Measurements from ENCODE around the gene REX1BD. TPM values are rescaled to one million over a fixed set of nuclear protein-coding genes. Genes with fewer than 3 reads are reported as not detected.

Gene REX1BD
- total and polyA plus RNA-seq, 2 donors (not counting 3 experiments of a cell fraction or from before 2014, with no cell fraction given), result 64.4 to 90.9 TPM

DNA sequence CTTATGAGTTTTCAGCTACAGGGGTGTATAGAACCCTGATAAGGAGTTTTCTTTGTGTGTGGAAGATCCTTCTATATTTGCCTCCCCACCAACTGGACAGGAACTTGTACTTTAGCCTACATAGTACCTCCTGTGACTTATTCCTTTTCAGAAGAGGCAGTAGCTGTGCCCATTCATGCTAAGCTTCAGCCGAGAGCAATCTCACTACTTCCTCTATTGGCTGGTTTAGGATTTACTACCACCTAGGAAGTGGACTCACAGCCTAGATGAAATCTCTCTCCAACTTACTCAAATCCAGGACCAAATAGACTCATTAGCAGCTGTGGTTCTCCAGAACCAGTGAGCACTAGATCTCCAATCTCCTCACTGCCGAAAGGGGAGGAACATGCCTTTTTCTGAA lies 2.3 kb upstream of the REX1BD start:
- ChIA-PET POLR2A (no interaction called here), CTCF (interaction anchor here (1.1 to 1.4 kb wide), 3 partner anchors 29 to 261 kb away, joined by 3 to 7 read pairs (median 5); partner anchors contain the start of gene KXD1)
- no peak overlapping the region for H2AFZ ChIP-seq (ENCODE audit: low read depth, low read length)
- no peaks in the 10 kb centered on the region for H4K20me1 ChIP-seq (replicated peaks; ENCODE audit: control insufficient read depth, extremely low read depth, insufficient read depth, low read length)
- H3K4me2 ChIP-seq (ENCODE audit: insufficient read depth, low read length), result no peak overlapping the region
- TF ChIP-seq MYC (IDR thresholded peaks at IDR 0.05; ENCODE audit: low read depth, low read length) (no peak), POLR2AphosphoS5 (IDR thresholded peaks at IDR 0.05; ENCODE audit: insufficient read depth, low read depth, low read length) (no peak), JUN (IDR thresholded peaks at IDR 0.05; ENCODE audit: borderline replicate concordance, insufficient read depth, insufficient read length, low read depth) (no peak), POLR2A (IDR thresholded peaks at IDR 0.05; ENCODE audit: low read depth, low read length) (no peak), GATA2 (IDR thresholded peaks at IDR 0.05; ENCODE audit: insufficient read depth, insufficient read length, low read depth, low read length) (no peak), FOS (IDR thresholded peaks at IDR 0.05; ENCODE audit: borderline replicate concordance, insufficient read depth, low read length) (no peak), EZH2 (IDR thresholded peaks at IDR 0.05; ENCODE audit: borderline replicate concordance, low read depth, low read length, severe bottlenecking) (no peak)
- TF ChIP-seq, protein P1, sequence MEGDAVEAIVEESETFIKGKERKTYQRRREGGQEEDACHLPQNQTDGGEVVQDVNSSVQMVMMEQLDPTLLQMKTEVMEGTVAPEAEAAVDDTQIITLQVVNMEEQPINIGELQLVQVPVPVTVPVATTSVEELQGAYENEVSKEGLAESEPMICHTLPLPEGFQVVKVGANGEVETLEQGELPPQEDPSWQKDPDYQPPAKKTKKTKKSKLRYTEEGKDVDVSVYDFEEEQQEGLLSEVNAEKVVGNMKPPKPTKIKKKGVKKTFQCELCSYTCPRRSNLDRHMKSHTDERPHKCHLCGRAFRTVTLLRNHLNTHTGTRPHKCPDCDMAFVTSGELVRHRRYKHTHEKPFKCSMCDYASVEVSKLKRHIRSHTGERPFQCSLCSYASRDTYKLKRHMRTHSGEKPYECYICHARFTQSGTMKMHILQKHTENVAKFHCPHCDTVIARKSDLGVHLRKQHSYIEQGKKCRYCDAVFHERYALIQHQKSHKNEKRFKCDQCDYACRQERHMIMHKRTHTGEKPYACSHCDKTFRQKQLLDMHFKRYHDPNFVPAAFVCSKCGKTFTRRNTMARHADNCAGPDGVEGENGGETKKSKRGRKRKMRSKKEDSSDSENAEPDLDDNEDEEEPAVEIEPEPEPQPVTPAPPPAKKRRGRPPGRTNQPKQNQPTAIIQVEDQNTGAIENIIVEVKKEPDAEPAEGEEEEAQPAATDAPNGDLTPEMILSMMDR (IDR thresholded peaks at IDR 0.05; ENCODE audit: extremely low read depth in 1 of 2, insufficient read depth in 1 of 2, low read depth in 1 of 2, low read length in 2 of 2), result no peak
- TF ChIP-seq, protein P2, sequence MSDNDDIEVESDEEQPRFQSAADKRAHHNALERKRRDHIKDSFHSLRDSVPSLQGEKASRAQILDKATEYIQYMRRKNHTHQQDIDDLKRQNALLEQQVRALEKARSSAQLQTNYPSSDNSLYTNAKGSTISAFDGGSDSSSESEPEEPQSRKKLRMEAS (IDR thresholded peaks at IDR 0.05; ENCODE audit: insufficient read depth, insufficient read length), result no peak
- intact Hi-C loops (cut with micrococcal nuclease), result no loop called here
- no peaks in the 10 kb centered on the region for H3K79me2 ChIP-seq (ENCODE audit: control insufficient read depth, insufficient read depth, low read length)
- no peaks in the 10 kb centered on the region for H3K9me3 ChIP-seq (replicated peaks; ENCODE audit: control insufficient read depth, insufficient read depth, low read length)
- H3K9me1 ChIP-seq (replicated peaks; ENCODE audit: control insufficient read depth, extremely low read depth, insufficient read depth, low read length), result no peaks in the 10 kb centered on the region
- dilution Hi-C loops (cut with MboI; ENCODE audit: extremely low pct_ligation_motif_present, low sequenced_read_pairs), result no loop called here
- BruUV-seq (replicated peaks), result no TSS peak
- peaks cover 15% of the 10 kb centered on the region for H3K4me1 ChIP-seq (ENCODE audit: control insufficient read depth, extremely low read depth, insufficient read depth, low read length)
- H3K4me3 ChIP-seq (replicated peaks in 1 of 3; ENCODE audit: insufficient read depth in 1 of 3, low read depth in 1 of 3, low read length in 3 of 3), result no peak overlapping the region
- no peak overlapping the region for H3K27ac ChIP-seq (ENCODE audit: insufficient read depth, low read depth, low read length)
- no peak overlapping the region for H3K9ac ChIP-seq (replicated peaks; ENCODE audit: extremely low read depth, insufficient read depth, low read length)
- H3K36me3 ChIP-seq (ENCODE audit: control insufficient read depth in 2 of 2, extremely low read depth in 1 of 2, insufficient read depth in 2 of 2, low read length in 2 of 2), result peaks cover 0 to 2% of the 10 kb centered on the region in 2 experiments
- FAIRE-seq, result peak; percentile 8
- DNase-seq (ENCODE audit: low read depth, low spot score), result no peak
- no peaks in the 10 kb centered on the region for H3K27me3 ChIP-seq (ENCODE audit: control insufficient read depth in 2 of 2, insufficient read depth in 2 of 2, low read length in 2 of 2)
